GM19397 (cell line): ENCODE data around the gene AKT1S1.

ENCODE experiments used
- ATAC-seq: cut with Tn5 transposase; IDR thresholded peaks from one replicate; pipeline ENCODE4 v1.9.1; 2021; ENCODE audit warnings: mild to moderate bottlenecking, moderate library complexity; ENCODE audit not compliant: unreplicated experiment

Gene AKT1S1

DNA sequence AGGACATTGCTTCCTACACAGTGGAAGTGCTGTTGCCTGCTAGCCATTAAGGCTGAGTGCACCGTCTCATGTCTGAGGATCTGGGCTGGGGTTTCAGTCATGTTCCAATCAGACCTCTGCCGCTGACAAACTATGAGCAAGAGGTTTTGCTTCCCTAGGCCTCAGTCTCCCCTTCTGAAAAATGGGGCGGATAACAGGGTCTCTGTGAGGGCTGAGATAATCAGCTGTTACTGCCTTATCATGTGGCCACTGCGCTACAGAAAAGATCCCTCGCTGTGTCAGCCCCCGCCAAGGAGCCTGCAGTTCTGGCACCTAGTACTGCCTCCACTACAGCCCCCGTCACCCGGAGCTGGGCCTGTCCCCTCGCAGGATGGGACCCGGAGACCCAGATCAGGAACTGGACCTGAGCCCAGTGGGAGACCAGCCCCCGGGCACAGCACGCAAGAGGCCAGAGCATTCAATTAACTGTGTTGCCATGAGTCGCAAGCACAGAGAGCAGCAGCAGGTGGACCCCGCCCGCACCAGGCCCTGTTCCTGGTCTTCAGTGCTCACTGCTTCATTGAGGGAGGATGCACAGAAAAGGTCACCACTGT, 6.8 kb downstream of the AKT1S1 start:
- ATAC-seq: no peak

- peak; percentile 56 for ATAC-seq
Observed at GRCh38 chr19:49869484-49870308, 7.5 kb downstream of the AKT1S1 start.

GRCh38 chr19:49869009-49869483, 8.1 kb downstream of the AKT1S1 start:
- peak; percentile 8 for ATAC-seq

DNA sequence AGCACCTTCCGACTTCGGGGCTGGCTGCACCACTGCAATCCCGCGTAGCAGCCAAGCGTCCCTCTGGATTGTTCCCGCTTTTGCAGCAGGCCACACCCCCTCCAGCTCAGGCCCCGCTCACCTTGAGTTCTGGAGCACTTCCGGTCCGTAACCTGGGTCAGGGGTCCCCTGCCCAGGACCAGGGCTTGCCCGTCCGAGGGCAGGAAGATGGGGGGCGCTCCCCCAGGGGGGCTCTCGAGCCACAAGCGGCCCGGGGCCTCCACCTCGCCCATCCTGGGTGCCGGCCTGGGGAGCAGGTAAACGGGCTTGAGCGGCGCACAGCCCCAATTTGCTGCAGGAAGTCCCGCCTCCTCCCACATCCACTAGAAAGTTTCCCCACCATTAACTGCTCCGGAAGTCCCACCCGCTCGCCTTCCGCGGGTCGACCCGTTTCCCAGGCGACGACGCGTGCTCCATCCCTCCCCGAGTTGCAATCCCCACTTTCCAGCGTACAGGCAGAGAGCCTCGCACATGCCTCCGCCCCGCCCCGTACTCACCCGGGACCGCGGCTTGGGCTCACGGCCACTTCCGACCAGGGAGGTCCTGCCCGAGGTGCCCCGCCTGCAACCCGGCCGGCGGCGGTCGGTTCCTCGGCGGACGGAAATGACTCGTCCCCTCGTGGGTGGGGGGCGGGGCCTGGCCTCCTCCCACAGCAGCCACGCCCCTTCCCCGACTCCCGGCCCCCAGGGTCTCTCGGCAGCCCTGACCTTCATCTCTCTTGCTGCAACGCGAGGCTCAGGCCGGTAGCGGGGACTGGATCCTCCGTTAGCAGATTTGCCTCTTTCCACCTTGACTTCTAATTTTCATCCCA, 10.0 kb downstream of the AKT1S1 start, which contains the start of gene PNKP:
TSS of gene PNKP (minus strand) at position 644 of the 850 bp plus-strand sequence. CDS start at position 272, 372 bp downstream.
- ATAC-seq: peak; percentile 47

GRCh38 chr19:49864890-49865289, 12.3 kb downstream of the AKT1S1 start:
- no peak for ATAC-seq

DNA sequence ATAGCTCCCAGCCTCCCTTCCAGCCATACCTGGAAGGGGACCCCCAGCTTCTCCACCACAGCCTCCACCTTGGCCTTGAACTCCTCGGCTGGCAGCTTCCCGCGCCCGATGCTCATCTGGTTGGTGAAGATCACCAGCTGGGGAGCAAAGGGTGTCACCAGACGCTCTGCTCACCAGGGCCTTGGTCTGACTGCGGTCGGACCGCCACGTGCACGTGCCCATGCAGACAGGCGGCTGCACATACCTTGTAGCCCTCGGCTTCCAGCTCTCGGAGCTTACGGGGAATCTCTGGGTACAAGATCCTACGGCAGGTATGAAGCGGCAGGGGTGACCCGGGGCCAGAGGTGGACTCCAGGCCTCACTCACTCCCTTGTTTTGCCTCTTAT, 13.2 kb downstream of the AKT1S1 start:
- ATAC-seq: no peak

- no peak for ATAC-seq
Observed at GRCh38 chr19:49863254-49863934, 13.8 kb downstream of the AKT1S1 start.

DNA sequence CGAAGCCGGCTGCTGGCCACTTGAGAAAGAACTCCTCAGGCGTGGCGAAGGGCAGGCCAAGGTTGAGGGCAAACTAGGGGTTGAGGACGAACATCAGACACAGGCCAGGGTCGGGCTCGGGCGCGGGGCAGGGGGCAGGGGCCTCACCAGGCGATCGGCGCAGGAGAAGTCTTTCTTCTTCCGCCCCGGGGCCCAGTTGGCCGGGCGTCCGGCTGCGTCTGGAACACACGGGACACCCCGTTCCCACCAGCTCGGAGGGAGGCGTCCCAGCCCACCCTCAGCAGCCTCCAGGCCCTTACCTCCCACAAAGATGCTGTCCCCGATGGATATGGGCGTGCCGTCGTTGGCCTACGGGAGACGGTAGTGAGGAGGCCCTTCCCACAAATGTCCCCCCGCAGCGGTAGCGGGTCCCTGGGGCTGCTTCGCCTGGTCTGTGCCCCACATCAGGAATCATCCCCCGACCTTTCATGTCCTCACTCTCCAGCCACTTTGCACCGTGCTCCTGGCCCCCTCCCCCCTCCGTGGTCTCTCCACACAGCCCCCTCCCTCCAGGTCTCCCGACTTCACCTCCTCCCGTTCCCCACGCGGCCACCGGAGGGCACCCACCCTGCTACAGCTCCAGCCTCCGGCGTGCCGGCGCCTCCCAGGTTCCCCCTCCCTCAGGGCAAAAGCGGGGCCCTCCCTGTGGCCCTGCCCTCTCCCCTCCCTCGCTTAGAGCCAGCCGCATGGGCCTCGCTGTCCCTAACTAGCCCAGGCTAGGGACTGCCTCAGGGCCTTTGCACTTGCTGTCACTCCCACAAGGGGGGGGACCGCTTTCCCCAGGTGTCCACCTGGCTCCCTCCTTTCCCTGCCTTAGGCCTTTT, 14.5 kb downstream of the AKT1S1 start:
- ATAC-seq: no peak

DNA sequence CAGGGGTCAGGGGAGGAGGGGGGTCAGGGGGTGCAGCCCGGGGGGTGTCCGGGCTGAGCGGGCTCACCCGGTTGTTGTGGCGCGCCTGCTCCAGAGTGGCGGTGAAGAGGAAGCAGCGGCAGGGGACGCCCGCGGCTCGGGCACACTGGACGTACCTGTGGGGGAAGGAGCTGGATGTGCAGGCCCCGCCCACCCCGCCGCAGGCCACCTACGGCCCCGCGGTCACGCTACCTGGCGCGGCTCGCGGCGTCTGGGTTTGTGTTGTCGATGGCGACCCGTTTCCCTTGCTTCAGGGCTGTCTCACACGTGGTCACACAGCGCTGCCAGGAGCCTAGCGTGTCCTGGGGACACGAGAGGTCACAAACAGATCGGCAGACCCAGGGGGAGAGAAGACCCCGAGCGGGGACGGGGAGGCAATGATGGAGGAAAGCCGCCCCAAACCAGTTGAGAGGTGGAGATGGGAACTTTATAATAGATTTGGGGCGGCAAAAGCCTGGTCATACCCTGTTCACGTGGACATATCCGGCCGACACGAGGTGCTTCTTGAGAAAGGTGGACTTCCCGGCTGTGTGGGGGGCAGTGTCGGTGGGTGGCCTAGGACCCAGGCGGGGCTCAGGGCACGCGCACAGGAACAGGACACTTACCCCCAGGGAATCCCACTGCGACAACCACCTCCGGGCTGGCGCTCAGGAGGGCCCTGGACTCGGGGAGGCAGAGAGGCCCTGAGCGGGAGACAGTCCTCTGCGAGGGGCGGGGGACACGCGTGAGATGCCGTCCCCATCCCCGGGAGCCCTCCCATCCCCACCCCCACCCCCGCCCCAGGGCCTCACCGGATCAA, 15.4 kb downstream of the AKT1S1 start:
- ATAC-seq: no peak

- no peak for ATAC-seq
Observed at GRCh38 chr19:49861107-49861506, 16.0 kb downstream of the AKT1S1 start.

DNA sequence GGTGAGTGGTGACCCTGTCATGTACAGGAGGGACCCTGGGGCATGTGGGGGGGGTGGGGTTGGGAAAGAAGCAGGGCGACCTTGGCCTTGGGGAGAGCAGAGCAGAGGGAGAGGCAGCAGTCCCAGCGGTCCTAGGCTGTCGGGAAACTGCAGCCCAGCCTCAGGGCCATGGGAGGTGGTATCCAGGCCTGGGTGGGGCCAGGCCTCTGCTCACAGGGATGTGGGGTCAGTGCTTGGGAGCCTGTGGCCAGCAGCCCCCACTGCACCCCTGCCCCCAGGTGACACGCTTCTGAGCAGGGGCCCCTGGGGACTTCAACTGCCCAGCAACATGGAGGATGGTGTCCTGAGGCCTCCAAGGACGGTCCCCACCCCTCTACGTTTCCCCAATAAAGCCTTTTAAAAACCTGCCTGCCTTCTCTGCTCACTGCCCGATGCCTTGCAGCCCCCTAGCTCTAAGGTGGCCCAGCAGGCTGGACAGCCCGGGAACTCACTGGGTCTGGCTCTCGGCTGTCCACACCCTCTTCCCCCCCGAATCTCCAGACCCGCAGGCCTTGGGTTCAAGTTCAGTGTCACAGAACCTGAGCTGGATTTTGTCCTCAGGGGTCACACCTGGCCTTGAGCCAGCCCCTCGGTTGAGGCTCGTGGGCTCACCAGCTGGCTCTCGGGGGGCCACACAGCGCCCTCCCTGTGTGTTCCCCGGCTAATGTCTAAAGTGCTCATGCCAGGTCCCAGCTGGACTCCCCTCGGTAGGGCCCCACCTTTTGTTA, 16.6 kb downstream of the AKT1S1 start:
- ATAC-seq: no peak

DNA sequence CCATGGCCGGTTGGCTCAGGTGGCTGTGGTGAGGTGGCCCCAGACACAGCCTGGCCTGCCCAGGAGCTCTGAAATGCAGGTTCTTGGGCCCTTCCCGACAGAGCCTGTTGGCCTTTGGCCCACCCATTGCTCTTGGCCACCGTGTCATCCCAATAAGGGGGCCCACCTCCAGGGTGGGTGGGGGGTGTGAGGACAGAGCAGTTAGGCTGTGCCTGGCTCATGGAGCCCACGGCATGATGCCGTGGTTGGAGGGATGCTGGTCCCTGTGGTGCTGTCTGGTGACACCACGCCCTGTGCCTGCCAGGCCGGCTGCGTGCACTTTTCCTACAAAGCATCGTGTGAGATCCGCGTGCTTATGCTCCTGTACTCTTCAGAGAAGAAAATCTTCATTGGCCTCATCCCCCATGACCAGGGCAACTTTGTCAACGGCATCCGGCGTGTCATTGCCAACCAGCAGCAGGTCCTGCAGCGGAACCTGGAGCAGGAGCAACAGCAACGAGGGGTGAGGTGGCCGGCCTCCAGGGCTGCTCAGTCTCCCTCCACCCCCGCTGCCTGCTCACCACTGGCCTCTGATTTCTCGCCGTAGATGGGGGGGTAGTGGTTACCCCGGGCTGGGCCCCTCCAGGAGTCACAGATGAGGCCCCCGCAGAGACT, 17.3 kb downstream of the AKT1S1 start:
- no peak for ATAC-seq

DNA sequence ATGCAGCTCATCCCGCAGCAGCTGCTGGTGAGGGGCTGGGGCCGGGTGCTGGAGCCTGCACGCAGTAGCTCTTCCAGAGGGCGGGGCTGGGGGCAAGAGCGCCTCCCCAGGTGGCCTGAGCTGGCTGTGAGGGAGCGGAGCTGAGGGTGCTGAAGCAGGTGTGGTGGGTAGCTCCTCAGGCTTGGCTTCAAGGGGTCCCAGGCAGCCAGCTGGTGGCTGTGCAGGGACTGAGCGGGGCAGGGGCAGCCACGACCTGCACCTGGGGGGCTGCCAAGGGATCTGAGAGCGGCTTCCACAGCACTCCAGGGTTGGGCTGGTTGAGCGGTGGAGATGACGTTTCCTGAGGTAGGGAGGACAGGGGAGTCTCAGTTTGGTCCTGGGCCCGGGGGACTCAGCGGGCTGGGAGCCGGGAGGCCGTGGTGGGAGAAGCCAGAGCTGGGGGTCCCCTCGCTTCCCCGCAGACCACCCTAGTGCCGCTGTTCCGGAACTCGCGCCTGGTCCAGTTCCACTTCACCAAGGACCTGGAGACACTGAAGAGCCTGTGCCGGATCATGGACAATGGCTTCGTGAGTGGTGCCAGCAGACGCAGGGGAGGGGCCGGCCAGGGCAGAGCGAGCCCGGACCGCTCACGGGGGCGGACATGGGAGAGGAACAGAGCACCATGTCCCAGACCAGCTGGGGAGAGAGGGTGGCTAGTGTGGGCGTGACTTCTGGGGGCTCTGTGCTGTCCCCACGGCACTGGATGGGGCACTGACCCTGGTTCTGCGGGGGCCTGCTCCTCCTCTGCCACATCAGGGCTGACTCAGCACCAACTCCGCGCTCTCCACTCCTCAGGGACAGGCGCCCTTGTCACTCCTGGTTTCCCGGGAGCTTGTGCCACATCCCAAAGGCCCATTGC, 18.8 kb downstream of the AKT1S1 start:
- no peak for ATAC-seq

GRCh38 chr19:49857838-49858087, 19.4 kb downstream of the AKT1S1 start:
- no peak for ATAC-seq

DNA sequence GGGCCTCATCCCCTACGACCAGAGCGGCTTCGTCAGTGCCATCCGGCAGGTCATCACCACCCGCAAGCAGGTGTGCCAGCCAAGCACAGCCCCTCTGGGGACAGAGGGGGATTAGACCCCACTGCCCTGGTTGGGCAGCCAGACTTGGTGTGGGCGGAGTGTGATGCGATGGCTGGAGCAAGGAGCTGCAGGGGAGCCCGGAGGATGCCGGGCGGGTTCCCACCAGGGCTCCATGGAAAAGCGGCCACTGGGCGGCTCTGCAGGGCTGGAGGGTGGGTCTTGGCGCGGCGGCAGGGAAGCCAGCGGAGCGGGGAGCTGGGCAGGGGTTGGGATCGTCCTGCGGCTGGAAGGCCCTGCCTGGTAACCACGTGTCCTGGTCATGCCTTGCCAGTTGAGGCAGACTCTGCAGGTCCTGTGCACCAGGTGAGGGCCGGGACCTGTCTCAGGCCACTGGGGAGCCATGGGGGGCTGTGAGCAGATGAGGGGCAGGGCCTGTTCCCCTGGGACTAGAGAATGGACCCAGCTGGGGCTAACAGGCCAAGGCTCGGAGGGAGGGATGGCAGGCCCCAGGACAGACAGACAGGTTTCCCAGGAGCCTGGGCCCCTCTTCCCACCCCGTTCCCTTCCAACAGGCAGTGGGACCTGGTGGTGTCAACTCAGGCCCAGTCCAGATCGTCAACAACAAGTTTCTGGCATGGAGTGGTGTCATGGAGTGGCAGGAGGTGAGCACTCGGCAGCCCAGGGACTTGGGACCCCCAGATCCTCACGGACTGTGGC, 19.9 kb downstream of the AKT1S1 start:
- no peak for ATAC-seq

DNA sequence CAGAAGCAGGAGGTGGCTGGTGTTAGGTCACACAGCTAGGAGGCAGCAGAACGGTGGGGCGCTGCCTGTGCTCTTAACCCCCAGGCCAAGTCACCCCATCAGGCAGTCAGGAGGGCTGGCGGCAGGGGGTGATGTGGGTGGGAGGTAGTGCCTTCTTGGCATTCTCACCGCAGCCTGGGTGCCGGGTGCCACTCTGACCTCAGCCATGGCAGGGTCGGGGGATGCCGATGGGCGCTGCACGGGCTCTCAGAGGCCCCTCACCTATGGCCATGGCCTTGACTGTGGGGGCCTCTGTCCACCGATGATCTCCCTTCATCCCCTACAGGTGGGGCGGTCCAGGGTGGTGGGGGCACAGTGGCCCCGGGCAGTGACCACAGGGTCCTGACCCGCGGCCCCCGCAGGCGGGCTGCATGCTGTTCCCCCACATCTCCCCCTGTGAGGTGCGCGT, 20.6 kb downstream of the AKT1S1 start:
- no peak for ATAC-seq
